Testis (tissue), 3 donors: ENCODE results near the gene FAM216A. TPM values are rescaled to one million over a fixed set of nuclear protein-coding genes. Genes with fewer than 3 reads are reported as not detected.
A peak's percentile ranks its signal among the peaks of the same experiment; 100 is the strongest.

Experiments
- DNase-seq: peaks from one replicate; pipeline ENCODE4 v3.0.0-alpha.2; 2019
- H3K27ac ChIP-seq, 2 donors: fragments of 200-600 bp; sonication (generic); one replicate each; pipeline ENCODE4 v1.5.1; 2019
- H3K27me3 ChIP-seq: fragments of 200-600 bp; sonication (generic); one replicate; pipeline ENCODE4 v1.5.1; 2019
- H3K36me3 ChIP-seq: fragments of 200-600 bp; sonication (generic); one replicate; pipeline ENCODE4 v1.5.1; 2017; ENCODE audit warnings: low read depth; ENCODE audit errors: missing control alignments
- H3K4me1 ChIP-seq: fragments of 200-600 bp; sonication (generic); one replicate; pipeline ENCODE4 v1.5.1; 2019
- H3K4me3 ChIP-seq, 2 donors: fragments of 200-600 bp; sonication (generic); one replicate each; pipeline ENCODE4 v1.5.1; 2017 to 2019
- H3K9me3 ChIP-seq: fragments of 200-600 bp; sonication (generic); one replicate; pipeline ENCODE4 v1.5.1; 2017
- CTCF ChIP-seq, 3 experiments: fragments of 450-650 bp in 2 of 3; fragments of 200-600 bp in 1 of 3; sonication (generic) in 1 of 3; IDR thresholded peaks; one replicate each; pipeline ENCODE4 v1.5.1; 2016 to 2019; ENCODE audit warnings: antibody characterized with exemption in 3 of 3, mild to moderate bottlenecking in 2 of 3, moderate library complexity in 1 of 3
- POLR2A ChIP-seq: fragments of 450-650 bp; IDR thresholded peaks from one replicate; pipeline ENCODE4 v1.6.1; 2017; ENCODE audit warnings: antibody characterized with exemption, mild to moderate bottlenecking, moderate library complexity
- WGBS, 2 donors: methylation state at CpG; one replicate each; pipeline ENCODE4 v1.1.5; 2018; 5-methylcytosine and 5-hydroxymethylcytosine counted together
- intact Hi-C: fragments of 100-400 bp; cut with DNase I; formaldehyde crosslinking; loops from one replicate; pipeline ENCODE4 v1.15.1; 2023; ENCODE audit warnings: low total_unique reads
- polyA plus RNA-seq: library from polyadenylated mRNA; stranded (reverse); fragments of 350-450 nt; fragmentation: Illumina TruSeq; extraction: RNeasy Lipid Tissue Mini Kit (QIAGEN cat#74804); gene quantifications from one replicate; pipeline ENCODE4 v1.2.3, GENCODE V29; 2014; ENCODE audit warnings: low read depth, low replicate concordance; ENCODE audit not compliant: insufficient read depth
- small RNA-seq, 2 donors: library from RNA; depleted of rRNA; stranded (forward); fragments of <200 nt; gene quantifications; one replicate each; pipeline ENCODE3, GENCODE V24; 2016
- total RNA-seq, 2 donors: library from RNA; depleted of rRNA; stranded (reverse); fragments of >200 nt; gene quantifications; one replicate each; pipeline ENCODE4 v1.2.3, GENCODE V29; 2016

FAM216A gene
- total and polyA plus RNA-seq, 3 donors from 2014 or later, result 39.7 to 110 (median 45.6) TPM

GRCh38 chr12:110534811-110535210, 66.2 kb downstream of the FAM216A start:
- DNase-seq, result no peak
- WGBS, 2 donors, result 90 to 92% methylated on average over 6 of the region's 6 CpGs
- Histone ChIP-seq H3K4me3 (no peak overlapping the region), H3K27me3 (no peaks in the 10 kb centered on the region), H3K4me1 (peaks cover 6% of the 10 kb centered on the region), H3K27ac (no peak overlapping the region), H3K36me3 (no peaks in the 10 kb centered on the region), H3K9me3 (no peaks in the 10 kb centered on the region)
- TF ChIP-seq CTCF (IDR thresholded peaks at IDR 0.05) (no peak), POLR2A (no peak)
- intact Hi-C loops, result no loop called here

GRCh38 chr12:110536834-110537604, 68.4 kb downstream of the FAM216A start:
- 80 to 85% methylated on average over 4 of the region's 4 CpGs for WGBS, 2 donors
- Histone ChIP-seq H3K36me3 (no peaks in the 10 kb centered on the region), H3K4me1 (peaks cover under 1% of the 10 kb centered on the region), H3K27ac (no peak overlapping the region), H3K27me3 (no peaks in the 10 kb centered on the region), H3K9me3 (no peaks in the 10 kb centered on the region), H3K4me3 (no peak overlapping the region)
- intact Hi-C loops, result no loop called here
- no peak for TF ChIP-seq POLR2A
- no peak for TF ChIP-seq CTCF (IDR thresholded peaks at IDR 0.05)
- no peak for DNase-seq

GRCh38 chr12:110537605-110538409, 69.2 kb downstream of the FAM216A start:
- Histone ChIP-seq H3K27me3 (no peaks in the 10 kb centered on the region), H3K27ac (no peak overlapping the region), H3K4me1 (peaks cover 8% of the 10 kb centered on the region), H3K36me3 (no peaks in the 10 kb centered on the region), H3K9me3 (no peaks in the 10 kb centered on the region), H3K4me3 (no peak overlapping the region)
- intact Hi-C loops, result no loop called here
- DNase-seq, result peak; percentile 58
- WGBS, 2 donors, result 68 to 72% methylated on average over 9 of the region's 9 CpGs
- TF ChIP-seq CTCF (IDR thresholded peaks at IDR 0.05) (no peak), POLR2A (no peak)

- TF ChIP-seq POLR2A (no peak), CTCF (IDR thresholded peaks at IDR 0.05) (no peak)
- Histone ChIP-seq H3K36me3 (no peaks in the 10 kb centered on the region), H3K9me3 (no peaks in the 10 kb centered on the region), H3K4me1 (peaks cover 21% of the 10 kb centered on the region), H3K4me3 (no peak overlapping the region), H3K27me3 (no peaks in the 10 kb centered on the region), H3K27ac (no peak overlapping the region)
- 96 to 97% methylated on average over 5 of the region's 5 CpGs for WGBS, 2 donors
- intact Hi-C loops, result no loop called here
- no peak for DNase-seq
Measured at GRCh38 chr12:110538869-110539622, 70.4 kb downstream of the FAM216A start.

Small RNA genes within 50 kb of the gene (small RNA-seq; reads per million reads assigned to genes)
- 0 reads per million in 2 donors for gene RF00278

Other genes with a start within 250 kb of the FAM216A start
- gene ATP2A2, start 187.6 kb upstream of the FAM216A start, total RNA-seq, result 100 to 1,000 TPM; 205 to 226 TPM
- gene ATP2A2, start 187.6 kb upstream of the FAM216A start, polyA plus RNA-seq, result 291 TPM
- gene ANAPC7, start 65.1 kb upstream of the FAM216A start, total RNA-seq, result 10 to 100 TPM; 67.1 to 96.5 TPM
- 94.4 TPM for gene ANAPC7, start 65.1 kb upstream of the FAM216A start, polyA plus RNA-seq
- 100 to 1,000 TPM; 244 to 270 TPM for gene ARPC3, start 18.5 kb upstream of the FAM216A start, total RNA-seq
- 216 TPM for gene ARPC3, start 18.5 kb upstream of the FAM216A start, polyA plus RNA-seq
- 10 to 100 TPM; 41.8 to 55.5 TPM for gene GPN3, start 588 bp upstream of the FAM216A start, total RNA-seq
- 92.8 TPM for gene GPN3, start 588 bp upstream of the FAM216A start, polyA plus RNA-seq
- 10 to 100 TPM; 66.3 to 74.5 TPM for gene VPS29, start 33.3 kb downstream of the FAM216A start, total RNA-seq
- gene VPS29, start 33.3 kb downstream of the FAM216A start, polyA plus RNA-seq, result 81.9 TPM
- 10 to 100 TPM; 12.8 to 29.1 TPM for gene RAD9B, start 33.5 kb downstream of the FAM216A start, total RNA-seq
- 21.8 TPM for gene RAD9B, start 33.5 kb downstream of the FAM216A start, polyA plus RNA-seq
- 10 to 100 TPM; 29.0 to 30.8 TPM for gene PPTC7, start 114.5 kb downstream of the FAM216A start, total RNA-seq
- 23.7 TPM for gene PPTC7, start 114.5 kb downstream of the FAM216A start, polyA plus RNA-seq
- 100 to 1,000 TPM in 1 of 2 donors, 10 to 100 TPM in 1; 75.3 to 109 TPM for gene TCTN1, start 145.3 kb downstream of the FAM216A start, total RNA-seq
- gene TCTN1, start 145.3 kb downstream of the FAM216A start, polyA plus RNA-seq, result 106 TPM
- 10 to 100 TPM; 39.7 to 52.0 TPM for gene HVCN1, start 220.3 kb downstream of the FAM216A start, total RNA-seq
- 139 TPM for gene HVCN1, start 220.3 kb downstream of the FAM216A start, polyA plus RNA-seq